ENCODE data around the gene SHC4.

DNA sequence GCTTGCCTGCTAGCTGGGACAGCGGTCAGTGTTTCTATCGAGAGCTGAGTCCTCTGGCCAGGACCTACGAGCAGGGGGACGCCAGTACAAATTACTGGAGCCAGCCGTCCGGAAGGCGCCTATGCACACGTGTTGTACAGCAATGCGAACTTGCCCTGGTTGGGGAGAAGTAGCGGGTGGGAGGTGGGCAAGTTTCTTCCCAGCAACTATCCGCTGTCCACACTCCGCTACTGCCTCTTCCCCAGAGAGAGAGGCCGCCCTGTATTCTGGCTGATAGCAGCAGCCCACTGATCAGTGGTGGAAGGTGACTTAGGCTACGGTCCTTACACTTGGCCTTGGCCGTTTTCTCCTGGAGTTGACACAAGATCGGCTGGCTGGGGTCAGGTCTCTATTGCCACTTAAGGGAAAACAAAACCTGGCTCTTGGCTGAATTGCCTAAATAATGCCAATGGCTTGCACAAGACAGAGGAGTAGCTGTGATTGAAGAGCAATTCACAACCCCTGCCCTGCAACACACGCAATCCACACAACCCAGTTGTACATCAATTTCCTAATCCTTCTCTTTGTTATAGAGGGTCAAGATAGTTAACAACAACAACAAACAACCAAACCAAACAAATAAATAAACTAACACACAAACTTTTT lies 12.8 kb upstream of the SHC4 start:
- TF ChIP-seq, protein P1, sequence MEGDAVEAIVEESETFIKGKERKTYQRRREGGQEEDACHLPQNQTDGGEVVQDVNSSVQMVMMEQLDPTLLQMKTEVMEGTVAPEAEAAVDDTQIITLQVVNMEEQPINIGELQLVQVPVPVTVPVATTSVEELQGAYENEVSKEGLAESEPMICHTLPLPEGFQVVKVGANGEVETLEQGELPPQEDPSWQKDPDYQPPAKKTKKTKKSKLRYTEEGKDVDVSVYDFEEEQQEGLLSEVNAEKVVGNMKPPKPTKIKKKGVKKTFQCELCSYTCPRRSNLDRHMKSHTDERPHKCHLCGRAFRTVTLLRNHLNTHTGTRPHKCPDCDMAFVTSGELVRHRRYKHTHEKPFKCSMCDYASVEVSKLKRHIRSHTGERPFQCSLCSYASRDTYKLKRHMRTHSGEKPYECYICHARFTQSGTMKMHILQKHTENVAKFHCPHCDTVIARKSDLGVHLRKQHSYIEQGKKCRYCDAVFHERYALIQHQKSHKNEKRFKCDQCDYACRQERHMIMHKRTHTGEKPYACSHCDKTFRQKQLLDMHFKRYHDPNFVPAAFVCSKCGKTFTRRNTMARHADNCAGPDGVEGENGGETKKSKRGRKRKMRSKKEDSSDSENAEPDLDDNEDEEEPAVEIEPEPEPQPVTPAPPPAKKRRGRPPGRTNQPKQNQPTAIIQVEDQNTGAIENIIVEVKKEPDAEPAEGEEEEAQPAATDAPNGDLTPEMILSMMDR (IDR thresholded peaks at IDR 0.05; ENCODE audit: insufficient read depth, low read length, poor library complexity, severe bottlenecking), result no peak
- TF ChIP-seq EZH2phosphoT487 (conservative IDR thresholded peaks at IDR 0.05; ENCODE audit: low read length), result no peak

Data from SU-DHL-6 (cell line).